ENCODE data around the gene PIK3AP1.

DNA sequence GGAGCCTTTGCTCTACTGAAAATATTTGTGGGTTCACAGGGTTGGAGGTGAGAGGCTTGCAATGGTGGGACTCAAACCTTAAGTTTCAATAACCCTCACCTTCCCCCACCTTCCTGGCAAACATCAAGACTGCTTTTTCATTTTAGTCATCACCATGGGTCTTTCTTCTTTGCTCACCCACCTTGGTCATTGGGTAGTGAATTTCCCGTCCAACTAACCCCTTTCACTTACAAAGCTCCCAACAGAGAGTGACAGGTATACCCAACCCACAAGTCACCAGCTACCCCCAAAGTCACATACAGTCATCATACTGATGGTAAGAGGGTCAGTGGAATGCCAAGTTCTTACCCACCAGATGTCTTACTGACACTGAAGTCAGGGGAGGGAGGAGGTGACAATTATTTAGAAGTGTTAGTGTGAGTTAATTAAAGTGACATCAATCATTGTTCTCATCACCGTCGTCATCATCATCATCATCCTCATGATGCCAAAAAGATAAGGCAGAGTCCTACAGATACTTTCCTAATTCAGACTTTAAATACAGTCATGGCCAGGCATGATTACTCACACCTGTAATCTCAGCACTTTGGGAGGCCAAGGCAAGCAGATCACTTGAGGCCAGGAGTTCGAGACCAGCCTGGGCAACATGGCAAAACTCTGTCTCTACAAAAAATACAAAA is 49.0 kb downstream of the PIK3AP1 start:
- TF ChIP-seq, protein P1, sequence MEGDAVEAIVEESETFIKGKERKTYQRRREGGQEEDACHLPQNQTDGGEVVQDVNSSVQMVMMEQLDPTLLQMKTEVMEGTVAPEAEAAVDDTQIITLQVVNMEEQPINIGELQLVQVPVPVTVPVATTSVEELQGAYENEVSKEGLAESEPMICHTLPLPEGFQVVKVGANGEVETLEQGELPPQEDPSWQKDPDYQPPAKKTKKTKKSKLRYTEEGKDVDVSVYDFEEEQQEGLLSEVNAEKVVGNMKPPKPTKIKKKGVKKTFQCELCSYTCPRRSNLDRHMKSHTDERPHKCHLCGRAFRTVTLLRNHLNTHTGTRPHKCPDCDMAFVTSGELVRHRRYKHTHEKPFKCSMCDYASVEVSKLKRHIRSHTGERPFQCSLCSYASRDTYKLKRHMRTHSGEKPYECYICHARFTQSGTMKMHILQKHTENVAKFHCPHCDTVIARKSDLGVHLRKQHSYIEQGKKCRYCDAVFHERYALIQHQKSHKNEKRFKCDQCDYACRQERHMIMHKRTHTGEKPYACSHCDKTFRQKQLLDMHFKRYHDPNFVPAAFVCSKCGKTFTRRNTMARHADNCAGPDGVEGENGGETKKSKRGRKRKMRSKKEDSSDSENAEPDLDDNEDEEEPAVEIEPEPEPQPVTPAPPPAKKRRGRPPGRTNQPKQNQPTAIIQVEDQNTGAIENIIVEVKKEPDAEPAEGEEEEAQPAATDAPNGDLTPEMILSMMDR (IDR thresholded peaks at IDR 0.05), result no peak
- TF ChIP-seq POLR2AphosphoS5 (IDR thresholded peaks at IDR 0.05), result no peak

Data from gastroesophageal sphincter (tissue), 3 donors.